Measurements from ENCODE around the gene USP7. TPM values are rescaled to one million over a fixed set of nuclear protein-coding genes. Genes with fewer than 3 reads are reported as not detected.
A peak's percentile ranks its signal among the peaks of the same experiment; 100 is the strongest.

USP7 gene
- total RNA-seq, 2 donors from 2014 or later: 114 to 140 TPM

DNA sequence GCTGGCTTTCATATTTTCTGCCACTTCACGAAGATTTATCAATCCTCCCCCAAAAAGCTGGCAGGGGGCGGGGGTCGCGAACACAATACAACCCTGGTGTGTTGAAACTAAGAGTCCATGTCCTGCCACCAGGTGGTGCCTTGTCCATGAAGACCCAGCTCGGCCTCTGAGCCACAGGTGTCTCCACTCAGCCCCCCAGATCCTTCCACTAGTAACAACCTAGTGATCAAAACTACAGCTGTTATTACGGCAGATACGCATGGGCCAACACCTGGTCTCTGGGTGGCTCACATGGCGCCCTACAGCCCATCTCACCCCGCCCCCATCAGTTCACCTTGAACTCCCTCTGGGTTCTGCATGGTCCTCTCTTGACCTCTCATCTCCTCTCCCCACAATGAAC, 27.7 kb downstream of the USP7 start:
- H3K27ac ChIP-seq (ENCODE audit: low read depth, low read length): no peak overlapping the region
- Mint-ChIP-seq H3K4me1 (peaks cover 35% of the 10 kb centered on the region), H3K9me3 (no peaks in the 10 kb centered on the region), H3K36me3 (ENCODE audit: low read depth) (no peaks in the 10 kb centered on the region), H3K4me3 (no peak overlapping the region), H3K27me3 (ENCODE audit: insufficient read depth) (no peaks in the 10 kb centered on the region), H3K27ac (peak overlapping the region; percentile 74)
- TF ChIP-seq, protein P1, sequence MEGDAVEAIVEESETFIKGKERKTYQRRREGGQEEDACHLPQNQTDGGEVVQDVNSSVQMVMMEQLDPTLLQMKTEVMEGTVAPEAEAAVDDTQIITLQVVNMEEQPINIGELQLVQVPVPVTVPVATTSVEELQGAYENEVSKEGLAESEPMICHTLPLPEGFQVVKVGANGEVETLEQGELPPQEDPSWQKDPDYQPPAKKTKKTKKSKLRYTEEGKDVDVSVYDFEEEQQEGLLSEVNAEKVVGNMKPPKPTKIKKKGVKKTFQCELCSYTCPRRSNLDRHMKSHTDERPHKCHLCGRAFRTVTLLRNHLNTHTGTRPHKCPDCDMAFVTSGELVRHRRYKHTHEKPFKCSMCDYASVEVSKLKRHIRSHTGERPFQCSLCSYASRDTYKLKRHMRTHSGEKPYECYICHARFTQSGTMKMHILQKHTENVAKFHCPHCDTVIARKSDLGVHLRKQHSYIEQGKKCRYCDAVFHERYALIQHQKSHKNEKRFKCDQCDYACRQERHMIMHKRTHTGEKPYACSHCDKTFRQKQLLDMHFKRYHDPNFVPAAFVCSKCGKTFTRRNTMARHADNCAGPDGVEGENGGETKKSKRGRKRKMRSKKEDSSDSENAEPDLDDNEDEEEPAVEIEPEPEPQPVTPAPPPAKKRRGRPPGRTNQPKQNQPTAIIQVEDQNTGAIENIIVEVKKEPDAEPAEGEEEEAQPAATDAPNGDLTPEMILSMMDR (conservative IDR thresholded peaks at IDR 0.05): peak; percentile 65
- H3K4me3 ChIP-seq (ENCODE audit: low read length): no peak overlapping the region
- no peaks in the 10 kb centered on the region for H3K9me3 ChIP-seq (ENCODE audit: control insufficient read depth, low read length)
- no peak overlapping the region for H3K9ac ChIP-seq (ENCODE audit: extremely low read depth, low read length, poor library complexity, severe bottlenecking)
- H3K36me3 ChIP-seq (ENCODE audit: control insufficient read depth, insufficient read depth, low read length): no peaks in the 10 kb centered on the region
- no peaks in the 10 kb centered on the region for H3K27me3 ChIP-seq (ENCODE audit: control insufficient read depth, insufficient read depth, low read length, poor library complexity, severe bottlenecking)
- H3K4me1 ChIP-seq (ENCODE audit: control insufficient read depth, insufficient read depth, low read length): peaks cover 3% of the 10 kb centered on the region
- 81 to 90% methylated on average over 3 to 9 of the region's 9 CpGs for WGBS, 2 experiments (ENCODE audit: insufficient coverage in 1 of 2, insufficient read length in 1 of 2)
- DNase-seq: peak; percentile 83

DNA sequence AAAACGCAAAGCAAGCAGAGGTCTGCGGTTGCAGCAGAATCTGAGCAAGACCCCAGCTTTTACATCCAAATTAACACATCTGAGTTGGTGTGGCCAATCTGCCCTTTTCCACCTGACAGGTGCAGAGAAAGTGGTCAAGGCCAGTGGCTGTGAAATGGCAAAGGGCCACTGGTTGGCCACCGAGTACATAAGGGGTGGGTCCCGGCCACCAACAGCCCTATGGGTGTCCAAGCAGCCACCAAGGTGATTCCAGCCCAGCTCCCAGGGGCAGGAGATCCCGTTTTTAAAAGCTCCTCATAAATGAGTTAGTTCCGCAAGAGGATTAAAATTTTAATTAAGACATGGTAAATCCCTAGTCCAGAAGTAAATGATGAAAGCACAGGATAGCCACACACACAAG, 29.1 kb downstream of the USP7 start:
- H3K9me3 ChIP-seq (ENCODE audit: control insufficient read depth, low read length): no peaks in the 10 kb centered on the region
- H3K4me3 ChIP-seq (ENCODE audit: low read length): no peak overlapping the region
- no peaks in the 10 kb centered on the region for H3K4me1 ChIP-seq (ENCODE audit: control insufficient read depth, insufficient read depth, low read length)
- H3K36me3 ChIP-seq (ENCODE audit: control insufficient read depth, insufficient read depth, low read length): peaks cover 7% of the 10 kb centered on the region
- no peak for DNase-seq
- no peaks in the 10 kb centered on the region for H3K27me3 ChIP-seq (ENCODE audit: control insufficient read depth, insufficient read depth, low read length, poor library complexity, severe bottlenecking)
- no peaks in the 10 kb centered on the region for H3K9me3 Mint-ChIP-seq
- H3K4me3 Mint-ChIP-seq: no peak overlapping the region
- H3K27ac ChIP-seq (ENCODE audit: low read depth, low read length): no peak overlapping the region
- TF ChIP-seq, protein P1 (conservative IDR thresholded peaks at IDR 0.05): no peak
- 87 to 95% methylated on average over 5 to 6 of the region's 6 CpGs for WGBS, 2 experiments (ENCODE audit: insufficient coverage in 1 of 2, insufficient read length in 1 of 2)
- no peak overlapping the region for H3K9ac ChIP-seq (ENCODE audit: extremely low read depth, low read length, poor library complexity, severe bottlenecking)
- peaks cover 28% of the 10 kb centered on the region for H3K4me1 Mint-ChIP-seq
- no peak overlapping the region for H3K27ac Mint-ChIP-seq
- peaks cover 5% of the 10 kb centered on the region for H3K36me3 Mint-ChIP-seq (ENCODE audit: low read depth)
- H3K27me3 Mint-ChIP-seq (ENCODE audit: insufficient read depth): no peaks in the 10 kb centered on the region

DNA sequence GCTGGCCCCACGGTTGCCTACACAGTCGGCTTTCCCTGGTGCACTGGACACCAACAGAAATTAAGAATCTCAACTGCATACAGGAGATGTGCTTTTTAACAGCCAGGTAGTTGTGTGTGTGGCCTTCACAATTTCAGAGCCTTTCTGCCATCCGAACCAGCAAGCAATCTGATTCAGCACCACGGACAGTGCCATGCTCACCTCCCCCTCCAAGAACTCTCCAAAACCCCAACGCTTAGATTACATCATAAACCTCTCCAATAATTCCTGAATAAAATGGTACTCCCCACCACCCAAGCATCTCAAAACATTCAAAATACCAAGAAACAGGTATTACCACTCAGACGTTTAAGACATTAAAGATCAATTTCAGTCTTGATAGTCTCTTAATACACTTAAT, 31.8 kb downstream of the USP7 start:
- peaks cover 26% of the 10 kb centered on the region for H3K36me3 ChIP-seq (ENCODE audit: control insufficient read depth, insufficient read depth, low read length)
- H3K4me1 ChIP-seq (ENCODE audit: control insufficient read depth, insufficient read depth, low read length): no peaks in the 10 kb centered on the region
- H3K4me1 Mint-ChIP-seq: peaks cover 19% of the 10 kb centered on the region
- TF ChIP-seq, protein P1 (conservative IDR thresholded peaks at IDR 0.05): no peak
- no peaks in the 10 kb centered on the region for H3K27me3 ChIP-seq (ENCODE audit: control insufficient read depth, insufficient read depth, low read length, poor library complexity, severe bottlenecking)
- no peak overlapping the region for H3K9ac ChIP-seq (ENCODE audit: extremely low read depth, low read length, poor library complexity, severe bottlenecking)
- peaks cover 30% of the 10 kb centered on the region for H3K36me3 Mint-ChIP-seq (ENCODE audit: low read depth)
- 18 to 45% methylated on average over 2 to 6 of the region's 6 CpGs for WGBS, 2 experiments (ENCODE audit: insufficient coverage in 1 of 2, insufficient read length in 1 of 2)
- H3K9me3 Mint-ChIP-seq: no peaks in the 10 kb centered on the region
- H3K27ac ChIP-seq (ENCODE audit: low read depth, low read length): no peak overlapping the region
- DNase-seq: peak; percentile 90
- no peaks in the 10 kb centered on the region for H3K9me3 ChIP-seq (ENCODE audit: control insufficient read depth, low read length)
- no peak overlapping the region for H3K27ac Mint-ChIP-seq
- H3K27me3 Mint-ChIP-seq (ENCODE audit: insufficient read depth): no peaks in the 10 kb centered on the region
- no peak overlapping the region for H3K4me3 ChIP-seq (ENCODE audit: low read length)
- H3K4me3 Mint-ChIP-seq: no peak overlapping the region
